Chondrocyte (in vitro differentiated cells): Measurements from ENCODE around the gene PRKACA. TPM values are rescaled to one million over a fixed set of nuclear protein-coding genes. Genes with fewer than 3 reads are reported as not detected.

Experiments used
- DNase-seq: peaks from one replicate; pipeline ENCODE4 v3.0.0; 2021; ENCODE audit warnings: mixed read lengths, low spot score
- H3K27ac Mint-ChIP-seq: one replicate; pipeline ENCODE4 v1.8.0; 2021; ENCODE audit warnings: mild to moderate bottlenecking, moderate library complexity, mixed read lengths; ENCODE audit not compliant: unreplicated experiment
- H3K27me3 Mint-ChIP-seq: 2 replicates; pipeline ENCODE4 v1.8.0; 2021; ENCODE audit warnings: low read depth, mixed read lengths
- H3K36me3 Mint-ChIP-seq: 2 replicates; pipeline ENCODE4 v1.8.0; 2021; ENCODE audit warnings: low read depth, mixed read lengths
- H3K4me1 Mint-ChIP-seq: 2 replicates; pipeline ENCODE4 v1.8.0; 2021; ENCODE audit warnings: low read depth, mild to moderate bottlenecking, mixed read lengths
- H3K4me3 Mint-ChIP-seq: one replicate; pipeline ENCODE4 v1.8.0; 2021; ENCODE audit warnings: mild to moderate bottlenecking, moderate library complexity, mixed read lengths; ENCODE audit not compliant: unreplicated experiment
- H3K9me3 Mint-ChIP-seq: 2 replicates; pipeline ENCODE4 v1.8.0; 2021; ENCODE audit warnings: low read depth, mixed read lengths
- total RNA-seq: library from RNA; stranded (reverse); gene quantifications from 3 replicates; pipeline ENCODE4 v1.2.1, GENCODE V29; 2021
- TF ChIP-seq, protein P1 (sequence below): fragments of 200-600 bp; sonication (generic); IDR thresholded peaks from 2 replicates; pipeline ENCODE4 v1.5.0; 2021; ENCODE audit warnings: antibody characterized with exemption, mild to moderate bottlenecking, moderate library complexity

PRKACA gene
- total RNA-seq, 1 donor from 2014 or later = 88.2 TPM

DNA sequence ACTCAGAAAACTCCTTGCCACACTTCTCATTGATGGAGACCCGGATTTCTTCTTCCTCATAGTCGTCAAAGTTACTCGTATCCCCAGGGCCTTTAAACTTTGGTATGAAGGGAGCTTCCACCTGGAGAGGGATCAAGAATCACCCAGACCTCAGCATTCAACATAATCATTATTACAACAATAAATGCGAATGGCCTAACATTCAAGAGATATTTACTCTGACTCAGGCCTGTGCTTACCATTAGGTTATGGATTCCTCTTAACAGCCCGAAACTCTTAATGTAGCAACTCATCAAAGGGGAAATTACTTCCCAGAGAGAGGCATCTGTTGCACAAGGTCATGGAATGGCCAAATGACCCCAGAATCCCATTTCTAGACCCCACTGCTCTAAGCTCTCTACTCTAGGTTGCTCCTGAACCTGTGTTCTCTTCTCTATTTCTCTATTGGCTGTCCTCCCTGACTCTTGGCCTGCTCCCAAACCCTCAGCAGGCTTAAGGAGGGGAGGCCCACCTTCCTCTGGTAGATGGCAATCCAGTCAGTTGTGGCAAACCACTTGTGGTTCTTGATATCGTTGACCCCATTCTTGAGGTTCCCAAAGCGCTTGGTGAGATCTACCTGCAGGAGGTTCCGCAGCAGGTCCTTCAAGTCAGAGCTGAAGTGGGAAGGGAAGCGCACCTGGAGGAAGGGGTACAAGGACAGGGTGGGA is 24.3 kb downstream of the PRKACA start:
- no peak overlapping the region for H3K4me3 Mint-ChIP-seq
- DNase-seq = no peak
- H3K9me3 Mint-ChIP-seq = peaks cover 8% of the 10 kb centered on the region
- peaks cover 16% of the 10 kb centered on the region for H3K4me1 Mint-ChIP-seq
- H3K27ac Mint-ChIP-seq = no peak overlapping the region
- no peaks in the 10 kb centered on the region for H3K27me3 Mint-ChIP-seq
- TF ChIP-seq, protein P1, sequence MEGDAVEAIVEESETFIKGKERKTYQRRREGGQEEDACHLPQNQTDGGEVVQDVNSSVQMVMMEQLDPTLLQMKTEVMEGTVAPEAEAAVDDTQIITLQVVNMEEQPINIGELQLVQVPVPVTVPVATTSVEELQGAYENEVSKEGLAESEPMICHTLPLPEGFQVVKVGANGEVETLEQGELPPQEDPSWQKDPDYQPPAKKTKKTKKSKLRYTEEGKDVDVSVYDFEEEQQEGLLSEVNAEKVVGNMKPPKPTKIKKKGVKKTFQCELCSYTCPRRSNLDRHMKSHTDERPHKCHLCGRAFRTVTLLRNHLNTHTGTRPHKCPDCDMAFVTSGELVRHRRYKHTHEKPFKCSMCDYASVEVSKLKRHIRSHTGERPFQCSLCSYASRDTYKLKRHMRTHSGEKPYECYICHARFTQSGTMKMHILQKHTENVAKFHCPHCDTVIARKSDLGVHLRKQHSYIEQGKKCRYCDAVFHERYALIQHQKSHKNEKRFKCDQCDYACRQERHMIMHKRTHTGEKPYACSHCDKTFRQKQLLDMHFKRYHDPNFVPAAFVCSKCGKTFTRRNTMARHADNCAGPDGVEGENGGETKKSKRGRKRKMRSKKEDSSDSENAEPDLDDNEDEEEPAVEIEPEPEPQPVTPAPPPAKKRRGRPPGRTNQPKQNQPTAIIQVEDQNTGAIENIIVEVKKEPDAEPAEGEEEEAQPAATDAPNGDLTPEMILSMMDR = no peak
- H3K36me3 Mint-ChIP-seq = peaks cover 14% of the 10 kb centered on the region

DNA sequence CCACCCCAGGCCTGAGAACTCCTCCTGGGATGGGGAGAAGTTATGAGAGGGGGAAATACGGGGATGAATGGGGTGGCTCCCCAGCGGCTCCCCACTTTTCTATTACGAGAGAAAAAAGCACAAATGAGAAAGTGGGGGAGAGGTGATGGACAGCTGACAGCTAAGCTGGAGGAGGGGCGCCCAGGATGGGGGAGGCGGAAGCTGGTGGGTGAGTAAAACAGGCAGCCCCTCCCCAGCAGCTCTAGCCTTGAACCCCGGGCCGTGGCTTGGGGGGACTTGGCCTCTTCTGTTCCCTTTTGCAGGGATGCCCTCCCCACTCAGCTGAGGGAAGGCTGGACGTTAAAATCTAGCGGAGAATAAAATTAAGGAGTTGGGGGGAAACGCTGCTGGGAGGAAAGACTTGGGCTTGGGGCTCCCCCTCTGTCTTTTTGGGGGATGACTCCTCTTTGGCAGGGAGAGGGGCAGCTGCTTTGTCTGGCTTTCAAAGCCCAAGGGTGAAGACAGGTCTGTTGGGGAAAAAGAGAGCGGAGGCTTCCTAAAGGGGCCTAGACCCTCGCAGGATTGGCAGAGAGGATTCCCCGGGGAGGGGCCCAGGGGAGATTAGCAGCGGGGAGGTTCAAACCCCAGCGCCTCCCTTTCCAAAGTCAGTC is 25.6 kb downstream of the PRKACA start:
- Mint-ChIP-seq H3K27me3 (no peaks in the 10 kb centered on the region), H3K36me3 (peaks cover 14% of the 10 kb centered on the region), H3K4me3 (peak overlapping the region; percentile 95), H3K27ac (peak overlapping the region; percentile 98), H3K4me1 (peaks cover 19% of the 10 kb centered on the region), H3K9me3 (peaks cover 8% of the 10 kb centered on the region)
- TF ChIP-seq, protein P1 = no peak
- no peak for DNase-seq

DNA sequence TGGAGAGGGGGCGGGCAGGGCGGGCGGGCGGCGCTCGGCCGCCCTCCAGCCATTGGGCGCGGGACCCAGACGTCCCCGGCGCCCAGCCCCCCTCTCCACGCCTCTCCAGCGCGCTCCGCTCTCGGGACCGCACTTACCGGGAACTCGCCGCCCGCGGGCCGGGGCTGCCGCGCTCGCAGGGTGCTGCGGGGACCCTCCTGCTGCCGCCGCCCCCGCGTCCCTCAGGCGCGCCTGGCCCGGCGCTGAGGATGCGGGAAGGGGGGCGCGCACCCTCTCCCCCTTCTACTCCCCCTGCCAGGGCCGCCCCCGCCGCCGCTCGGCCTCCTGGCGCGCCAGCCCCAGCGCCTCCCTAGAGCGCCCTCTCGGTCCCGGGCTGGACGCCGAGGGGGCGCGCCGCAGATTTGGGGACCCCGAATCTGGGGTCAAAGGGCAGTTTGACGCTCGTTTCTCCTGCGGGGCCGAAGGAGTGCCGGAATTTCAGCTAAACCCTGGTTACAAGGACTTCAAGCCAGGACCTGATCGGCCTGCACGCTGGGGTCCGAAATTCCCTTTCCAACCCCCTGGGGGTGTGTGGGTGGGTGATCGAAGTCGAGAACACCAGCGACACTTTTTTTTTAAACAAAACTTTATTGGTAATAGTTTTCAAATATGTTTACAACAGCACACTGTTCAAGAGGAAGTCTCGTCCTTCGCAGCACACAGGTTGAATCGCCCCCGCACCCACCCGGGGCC is 26.3 kb downstream of the PRKACA start:
- Mint-ChIP-seq H3K9me3 (peaks cover 8% of the 10 kb centered on the region), H3K27ac (peak overlapping the region; percentile 98), H3K36me3 (peaks cover 11% of the 10 kb centered on the region), H3K27me3 (no peaks in the 10 kb centered on the region), H3K4me3 (peak overlapping the region; percentile 95), H3K4me1 (peaks cover 19% of the 10 kb centered on the region)
- no peak for DNase-seq
- TF ChIP-seq, protein P1 = peak; percentile 71

DNA sequence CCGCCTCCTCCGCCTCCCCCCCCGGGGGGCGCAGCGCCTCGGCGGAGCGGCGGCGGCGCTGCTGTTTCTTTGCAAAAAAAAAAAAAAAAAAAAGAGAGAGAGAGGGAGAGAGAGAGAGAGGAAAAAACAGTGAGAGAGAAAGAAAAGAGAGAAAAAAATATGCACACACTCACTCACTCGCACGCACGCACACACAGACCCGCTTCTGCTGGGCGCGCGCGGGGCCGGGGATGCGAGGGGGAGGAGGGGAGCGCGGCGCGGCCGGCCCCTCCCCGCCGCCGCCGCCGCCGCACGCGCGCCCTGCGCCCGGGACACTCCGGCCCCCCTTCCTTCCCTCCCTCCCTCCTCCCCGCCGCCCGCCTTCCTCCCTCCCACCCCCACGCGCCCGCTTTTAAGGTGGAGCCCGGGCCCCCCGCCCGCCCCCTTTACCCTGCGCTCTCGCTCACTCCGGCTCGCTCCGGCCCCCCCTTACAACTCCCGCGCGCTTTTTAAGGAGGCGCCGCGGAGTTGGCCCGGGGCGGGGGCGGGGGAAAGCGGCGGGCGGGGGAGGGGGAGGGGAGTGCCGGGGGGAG is 27.0 kb downstream of the PRKACA start, which contains the start of gene SAMD1:
TSS of gene SAMD1 (minus strand) at position 243 of the 572 bp plus-strand sequence.
- TF ChIP-seq, protein P1 = no peak
- H3K4me3 Mint-ChIP-seq = peak within 1 kb of the TSS; percentile 95
- H3K9me3 Mint-ChIP-seq = peaks cover 8% of the 10 kb centered on the region
- peaks cover 19% of the 10 kb centered on the region for H3K4me1 Mint-ChIP-seq
- H3K27ac Mint-ChIP-seq = peak within 1 kb of the TSS; percentile 98
- DNase-seq = no peak
- no peaks in the 10 kb centered on the region for H3K27me3 Mint-ChIP-seq
- H3K36me3 Mint-ChIP-seq = peaks cover 11% of the 10 kb centered on the region
